HK-2 (cell line): ENCODE data around the gene SAMD11.

ENCODE experiments used
- DNase-seq: peaks from one replicate; pipeline ENCODE4 v3.0.0-alpha.2; 2018; ENCODE audit not compliant: unreplicated experiment

The SAMD11 gene

GRCh38 chr1:916173-917075, 7.3 kb upstream of the SAMD11 start:
- peak; percentile 38 for DNase-seq

GRCh38 chr1:917076-917459, 6.7 kb upstream of the SAMD11 start:
- no peak for DNase-seq

- no peak for DNase-seq
Measured at GRCh38 chr1:917466-918091, 6.1 kb upstream of the SAMD11 start.

- peak; percentile 6 for DNase-seq
Measured at GRCh38 chr1:918353-918752, 5.4 kb upstream of the SAMD11 start.

GRCh38 chr1:918843-919242, 4.9 kb upstream of the SAMD11 start:
- peak; percentile 6 for DNase-seq

- peak; percentile 5 for DNase-seq
Measured at GRCh38 chr1:919271-919872, 4.4 kb upstream of the SAMD11 start.

- DNase-seq, result peak; percentile 12
Measured at GRCh38 chr1:920010-920409, 3.7 kb upstream of the SAMD11 start.

GRCh38 chr1:920521-920920, 3.2 kb upstream of the SAMD11 start:
- DNase-seq, result no peak

GRCh38 chr1:921011-921837, 2.5 kb upstream of the SAMD11 start:
- DNase-seq, result peak; percentile 73

- DNase-seq, result no peak
Measured at GRCh38 chr1:923991-924655, 400 bp downstream of the SAMD11 start.

- DNase-seq, result peak; percentile 79
Measured at GRCh38 chr1:924656-925560, 1.2 kb downstream of the SAMD11 start.

- no peak for DNase-seq
Measured at GRCh38 chr1:925561-926421, 2.1 kb downstream of the SAMD11 start.

- DNase-seq, result no peak
Measured at GRCh38 chr1:927234-927633, 3.5 kb downstream of the SAMD11 start.

GRCh38 chr1:927748-928147, 4.0 kb downstream of the SAMD11 start:
- no peak for DNase-seq

- no peak for DNase-seq
Measured at GRCh38 chr1:928825-929661, 5.3 kb downstream of the SAMD11 start.

- DNase-seq, result no peak
Measured at GRCh38 chr1:929712-930632, 6.2 kb downstream of the SAMD11 start.

- no peak for DNase-seq
Measured at GRCh38 chr1:930633-931138, 7.0 kb downstream of the SAMD11 start.
